ENCODE data around the gene CSTF3. TPM values are rescaled to one million over a fixed set of nuclear protein-coding genes. Genes with fewer than 3 reads are reported as not detected.

CSTF3 gene
- total RNA-seq, 1 experiment from 2014 or later: 68.3 TPM

DNA sequence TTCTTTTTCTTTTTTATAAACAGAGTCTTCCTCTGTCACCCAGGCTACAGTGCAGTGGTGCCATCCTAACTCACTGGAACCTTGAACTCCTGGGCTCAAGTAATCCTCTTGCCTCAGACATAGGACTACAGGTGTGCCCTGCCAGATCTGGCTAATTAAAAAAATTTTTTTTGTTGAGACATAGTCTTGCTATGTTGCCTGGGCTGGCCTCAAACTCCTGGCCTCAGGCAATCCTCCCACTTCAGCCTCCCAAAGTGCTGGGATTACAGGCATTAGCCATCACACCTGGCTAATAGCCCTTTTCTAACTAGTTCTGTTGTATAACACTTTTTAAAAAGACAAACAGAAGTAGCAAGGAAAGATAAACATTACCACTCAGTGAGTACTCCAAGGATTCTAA, 57.4 kb downstream of the CSTF3 start (continued):
- TF ChIP-seq, protein P1, sequence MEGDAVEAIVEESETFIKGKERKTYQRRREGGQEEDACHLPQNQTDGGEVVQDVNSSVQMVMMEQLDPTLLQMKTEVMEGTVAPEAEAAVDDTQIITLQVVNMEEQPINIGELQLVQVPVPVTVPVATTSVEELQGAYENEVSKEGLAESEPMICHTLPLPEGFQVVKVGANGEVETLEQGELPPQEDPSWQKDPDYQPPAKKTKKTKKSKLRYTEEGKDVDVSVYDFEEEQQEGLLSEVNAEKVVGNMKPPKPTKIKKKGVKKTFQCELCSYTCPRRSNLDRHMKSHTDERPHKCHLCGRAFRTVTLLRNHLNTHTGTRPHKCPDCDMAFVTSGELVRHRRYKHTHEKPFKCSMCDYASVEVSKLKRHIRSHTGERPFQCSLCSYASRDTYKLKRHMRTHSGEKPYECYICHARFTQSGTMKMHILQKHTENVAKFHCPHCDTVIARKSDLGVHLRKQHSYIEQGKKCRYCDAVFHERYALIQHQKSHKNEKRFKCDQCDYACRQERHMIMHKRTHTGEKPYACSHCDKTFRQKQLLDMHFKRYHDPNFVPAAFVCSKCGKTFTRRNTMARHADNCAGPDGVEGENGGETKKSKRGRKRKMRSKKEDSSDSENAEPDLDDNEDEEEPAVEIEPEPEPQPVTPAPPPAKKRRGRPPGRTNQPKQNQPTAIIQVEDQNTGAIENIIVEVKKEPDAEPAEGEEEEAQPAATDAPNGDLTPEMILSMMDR (IDR thresholded peaks at IDR 0.05): no peak
- TF ChIP-seq, protein P2, sequence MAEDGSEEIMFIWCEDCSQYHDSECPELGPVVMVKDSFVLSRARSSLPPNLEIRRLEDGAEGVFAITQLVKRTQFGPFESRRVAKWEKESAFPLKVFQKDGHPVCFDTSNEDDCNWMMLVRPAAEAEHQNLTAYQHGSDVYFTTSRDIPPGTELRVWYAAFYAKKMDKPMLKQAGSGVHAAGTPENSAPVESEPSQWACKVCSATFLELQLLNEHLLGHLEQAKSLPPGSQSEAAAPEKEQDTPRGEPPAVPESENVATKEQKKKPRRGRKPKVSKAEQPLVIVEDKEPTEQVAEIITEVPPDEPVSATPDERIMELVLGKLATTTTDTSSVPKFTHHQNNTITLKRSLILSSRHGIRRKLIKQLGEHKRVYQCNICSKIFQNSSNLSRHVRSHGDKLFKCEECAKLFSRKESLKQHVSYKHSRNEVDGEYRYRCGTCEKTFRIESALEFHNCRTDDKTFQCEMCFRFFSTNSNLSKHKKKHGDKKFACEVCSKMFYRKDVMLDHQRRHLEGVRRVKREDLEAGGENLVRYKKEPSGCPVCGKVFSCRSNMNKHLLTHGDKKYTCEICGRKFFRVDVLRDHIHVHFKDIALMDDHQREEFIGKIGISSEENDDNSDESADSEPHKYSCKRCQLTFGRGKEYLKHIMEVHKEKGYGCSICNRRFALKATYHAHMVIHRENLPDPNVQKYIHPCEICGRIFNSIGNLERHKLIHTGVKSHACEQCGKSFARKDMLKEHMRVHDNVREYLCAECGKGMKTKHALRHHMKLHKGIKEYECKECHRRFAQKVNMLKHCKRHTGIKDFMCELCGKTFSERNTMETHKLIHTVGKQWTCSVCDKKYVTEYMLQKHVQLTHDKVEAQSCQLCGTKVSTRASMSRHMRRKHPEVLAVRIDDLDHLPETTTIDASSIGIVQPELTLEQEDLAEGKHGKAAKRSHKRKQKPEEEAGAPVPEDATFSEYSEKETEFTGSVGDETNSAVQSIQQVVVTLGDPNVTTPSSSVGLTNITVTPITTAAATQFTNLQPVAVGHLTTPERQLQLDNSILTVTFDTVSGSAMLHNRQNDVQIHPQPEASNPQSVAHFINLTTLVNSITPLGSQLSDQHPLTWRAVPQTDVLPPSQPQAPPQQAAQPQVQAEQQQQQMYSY (CRISPR knock-in tag; IDR thresholded peaks at IDR 0.05): no peak
- TF ChIP-seq, protein P3, sequence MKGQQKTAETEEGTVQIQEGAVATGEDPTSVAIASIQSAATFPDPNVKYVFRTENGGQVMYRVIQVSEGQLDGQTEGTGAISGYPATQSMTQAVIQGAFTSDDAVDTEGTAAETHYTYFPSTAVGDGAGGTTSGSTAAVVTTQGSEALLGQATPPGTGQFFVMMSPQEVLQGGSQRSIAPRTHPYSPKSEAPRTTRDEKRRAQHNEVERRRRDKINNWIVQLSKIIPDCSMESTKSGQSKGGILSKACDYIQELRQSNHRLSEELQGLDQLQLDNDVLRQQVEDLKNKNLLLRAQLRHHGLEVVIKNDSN (CRISPR knock-in tag; IDR thresholded peaks at IDR 0.05): no peak
- no peak for TF ChIP-seq EMX1 (CRISPR knock-in tag; IDR thresholded peaks at IDR 0.05)

DNA sequence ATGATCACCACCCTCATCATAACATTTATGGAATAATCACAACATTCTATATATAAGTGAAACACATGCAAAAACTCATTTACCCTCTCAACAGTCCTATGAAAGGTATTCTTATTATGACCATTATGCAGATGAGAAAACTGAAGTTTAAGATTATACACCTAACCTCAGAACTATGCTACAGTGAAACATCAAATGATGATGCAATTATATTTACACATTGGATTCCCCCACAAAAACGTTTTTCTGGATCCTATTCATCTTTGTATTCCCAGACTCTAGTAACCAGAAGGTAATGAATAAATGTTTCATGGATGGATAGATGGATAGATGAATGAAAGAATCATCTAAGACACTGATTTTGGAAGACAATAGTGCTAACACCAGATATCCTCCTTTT, 67.1 kb downstream of the CSTF3 start:
- ChIA-PET POLR2A (interaction anchor here (0.7 kb wide), 1 partner anchor 641 kb away, joined by 4 read pairs; no protein-coding TSS in a partner anchor), CTCF (no interaction called here)
- DNase-seq (ENCODE audit: low spot score) (no peak), ATAC-seq (no peak)
- no peak for TF ChIP-seq TCF7 (CRISPR knock-in tag; IDR thresholded peaks at IDR 0.05; ENCODE audit: low read depth)
- Mint-ChIP-seq H3K4me3 (no peak overlapping the region), H3K27ac (no peak overlapping the region), H3K27me3 (ENCODE audit: low read depth) (no peaks in the 10 kb centered on the region), H3K36me3 (peaks cover 54% of the 10 kb centered on the region), H3K9me3 (peaks cover 3% of the 10 kb centered on the region; the same call in 1 of the 2 replicates), H3K4me1 (peaks cover 6% of the 10 kb centered on the region; the same call in 1 of the 2 replicates)

DNA sequence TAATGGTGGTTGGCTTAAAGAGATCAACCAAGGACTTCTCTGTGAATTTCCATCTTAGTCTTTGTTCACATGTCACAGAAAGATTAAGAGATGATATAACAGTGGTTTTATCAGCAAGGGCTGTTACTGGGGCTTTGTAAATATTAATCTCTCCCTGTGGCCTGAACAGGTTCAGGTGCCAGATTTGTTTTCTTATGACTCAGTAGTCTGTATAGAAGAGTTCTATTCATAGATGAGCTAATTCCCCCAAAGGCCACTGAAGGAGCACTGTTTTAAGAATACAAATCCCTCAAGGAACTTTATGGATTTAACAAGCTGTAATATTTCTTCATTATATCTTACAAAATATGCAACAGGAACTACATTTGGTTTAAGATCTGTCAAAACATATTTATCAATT, 71.5 kb downstream of the CSTF3 start:
- CTCF ChIA-PET: interaction anchor here (0.9 kb wide), 1 partner anchor 281 kb away, joined by 3 read pairs; no protein-coding TSS in a partner anchor
- Mint-ChIP-seq H3K36me3 (peaks cover 42% of the 10 kb centered on the region), H3K9me3 (peaks cover 3% of the 10 kb centered on the region; the same call in 1 of the 2 replicates), H3K27me3 (ENCODE audit: low read depth) (no peaks in the 10 kb centered on the region), H3K4me1 (peaks cover 6% of the 10 kb centered on the region; the same call in 1 of the 2 replicates), H3K4me3 (no peak overlapping the region), H3K27ac (no peak overlapping the region)
- ATAC-seq: no peak
- no peak for DNase-seq (ENCODE audit: low spot score)
- POLR2A ChIA-PET: interaction anchor here (0.7 kb wide), 1 partner anchor 39 kb away, joined by 4 read pairs; no protein-coding TSS in a partner anchor
- no peak for TF ChIP-seq NFYB (CRISPR knock-in tag; conservative IDR thresholded peaks at IDR 0.05; ENCODE audit: low read depth)
- TF ChIP-seq, protein P4, sequence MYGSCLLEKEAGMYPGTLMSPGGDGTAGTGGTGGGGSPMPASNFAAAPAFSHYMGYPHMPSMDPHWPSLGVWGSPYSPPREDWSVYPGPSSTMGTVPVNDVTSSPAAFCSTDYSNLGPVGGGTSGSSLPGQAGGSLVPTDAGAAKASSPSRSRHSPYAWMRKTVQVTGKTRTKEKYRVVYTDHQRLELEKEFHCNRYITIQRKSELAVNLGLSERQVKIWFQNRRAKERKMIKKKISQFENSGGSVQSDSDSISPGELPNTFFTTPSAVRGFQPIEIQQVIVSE (CRISPR knock-in tag; IDR thresholded peaks at IDR 0.05; ENCODE audit: borderline replicate concordance): no peak

DNA sequence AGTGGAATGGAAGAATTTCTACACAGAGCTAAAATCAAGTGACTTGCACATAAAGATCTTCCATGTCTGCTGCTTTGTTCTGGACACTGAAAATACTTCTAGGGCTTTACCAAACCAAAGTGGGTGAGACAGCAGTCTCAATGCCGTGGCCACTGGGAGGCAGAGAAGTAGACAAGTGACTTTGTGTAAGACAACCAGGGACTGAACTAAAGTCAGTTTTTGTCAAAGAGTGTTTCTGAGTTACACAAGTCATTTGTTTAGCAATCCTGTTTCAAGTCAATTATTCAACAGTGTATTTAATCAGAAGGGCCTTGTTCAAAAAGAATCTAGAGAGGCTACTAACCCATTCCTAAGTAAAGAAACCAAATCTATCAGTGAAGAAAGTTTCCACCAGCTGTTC, 75.3 kb downstream of the CSTF3 start:
- CTCF ChIA-PET: interaction anchor here (2.4 kb wide), 1 partner anchor 20 kb away, joined by 11 read pairs; no protein-coding TSS in a partner anchor
- Mint-ChIP-seq H3K27ac (peak overlapping the region; percentile 72), H3K4me3 (no peak overlapping the region)
- no peak for TF ChIP-seq RORB (CRISPR knock-in tag; IDR thresholded peaks at IDR 0.05)
- TF ChIP-seq, protein P5, sequence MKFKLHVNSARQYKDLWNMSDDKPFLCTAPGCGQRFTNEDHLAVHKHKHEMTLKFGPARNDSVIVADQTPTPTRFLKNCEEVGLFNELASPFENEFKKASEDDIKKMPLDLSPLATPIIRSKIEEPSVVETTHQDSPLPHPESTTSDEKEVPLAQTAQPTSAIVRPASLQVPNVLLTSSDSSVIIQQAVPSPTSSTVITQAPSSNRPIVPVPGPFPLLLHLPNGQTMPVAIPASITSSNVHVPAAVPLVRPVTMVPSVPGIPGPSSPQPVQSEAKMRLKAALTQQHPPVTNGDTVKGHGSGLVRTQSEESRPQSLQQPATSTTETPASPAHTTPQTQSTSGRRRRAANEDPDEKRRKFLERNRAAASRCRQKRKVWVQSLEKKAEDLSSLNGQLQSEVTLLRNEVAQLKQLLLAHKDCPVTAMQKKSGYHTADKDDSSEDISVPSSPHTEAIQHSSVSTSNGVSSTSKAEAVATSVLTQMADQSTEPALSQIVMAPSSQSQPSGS (CRISPR knock-in tag; IDR thresholded peaks at IDR 0.05; ENCODE audit: borderline replicate concordance, low read depth): no peak
- no peak for TF ChIP-seq FOXK1 (CRISPR knock-in tag; IDR thresholded peaks at IDR 0.05)
- TF ChIP-seq, protein P4 (CRISPR knock-in tag; IDR thresholded peaks at IDR 0.05; ENCODE audit: borderline replicate concordance): no peak
- no peak for TF ChIP-seq ZNF121 (CRISPR knock-in tag; IDR thresholded peaks at IDR 0.05)
- no peak for TF ChIP-seq HMGA2 (CRISPR knock-in tag; IDR thresholded peaks at IDR 0.05)
- TF ChIP-seq ETV6 (CRISPR knock-in tag; IDR thresholded peaks at IDR 0.05): no peak
- no peak for TF ChIP-seq FOXJ3 (CRISPR knock-in tag; IDR thresholded peaks at IDR 0.05; ENCODE audit: borderline replicate concordance)
- TF ChIP-seq, protein P6, sequence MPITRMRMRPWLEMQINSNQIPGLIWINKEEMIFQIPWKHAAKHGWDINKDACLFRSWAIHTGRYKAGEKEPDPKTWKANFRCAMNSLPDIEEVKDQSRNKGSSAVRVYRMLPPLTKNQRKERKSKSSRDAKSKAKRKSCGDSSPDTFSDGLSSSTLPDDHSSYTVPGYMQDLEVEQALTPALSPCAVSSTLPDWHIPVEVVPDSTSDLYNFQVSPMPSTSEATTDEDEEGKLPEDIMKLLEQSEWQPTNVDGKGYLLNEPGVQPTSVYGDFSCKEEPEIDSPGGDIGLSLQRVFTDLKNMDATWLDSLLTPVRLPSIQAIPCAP (CRISPR knock-in tag; IDR thresholded peaks at IDR 0.05): no peak
- no peak for TF ChIP-seq IRF2 (CRISPR knock-in tag; IDR thresholded peaks at IDR 0.05; ENCODE audit: borderline replicate concordance, low read depth)
- no peak for TF ChIP-seq GABPB1 (CRISPR knock-in tag; IDR thresholded peaks at IDR 0.05)

More for the DNA sequence above, 75.3 kb downstream of the CSTF3 start:
- no peak for DNase-seq (ENCODE audit: low spot score)
- POLR2A ChIA-PET: no interaction called here
- ATAC-seq: no peak
- peaks cover 49% of the 10 kb centered on the region for H3K36me3 Mint-ChIP-seq
- H3K4me1 Mint-ChIP-seq: no peaks in the 10 kb centered on the region
- no peaks in the 10 kb centered on the region for H3K9me3 Mint-ChIP-seq
- H3K27me3 Mint-ChIP-seq (ENCODE audit: low read depth): no peaks in the 10 kb centered on the region

All from WTC11 (cell line).